GM23338 (cell line): ENCODE results near the gene MED16. TPM values are rescaled to one million over a fixed set of nuclear protein-coding genes. Genes with fewer than 3 reads are reported as not detected.

Experiments
- ATAC-seq: fragments of 200-7000 bp; cut with Tn5 transposase; 3 replicates; pipeline ENCODE4 v1.9.1; 2020
- DNase-seq: peaks from one replicate; pipeline ENCODE4 v3.0.0-alpha.2; 2015; ENCODE audit warnings: low spot score
- H2AFZ ChIP-seq: fragments of 200-600 bp; sonication (generic); 2 replicates; pipeline ENCODE4 v1.8.0; 2016; ENCODE audit warnings: antibody characterized with exemption, mild to moderate bottlenecking, moderate library complexity
- H3F3A ChIP-seq: fragments of 200-600 bp; sonication (generic); replicated peaks from 2 replicates; pipeline ENCODE4 v1.8.0; 2017; ENCODE audit warnings: antibody characterized with exemption, mixed run types, low read depth
- H3K27ac ChIP-seq: fragments of 200-600 bp; sonication (generic); 2 replicates; pipeline ENCODE4 v1.6.1; 2016; ENCODE audit warnings: low read depth
- H3K27me3 ChIP-seq: fragments of 200-600 bp; sonication (generic); 2 replicates; pipeline ENCODE4 v1.8.0; 2016; ENCODE audit warnings: mild to moderate bottlenecking, mixed run types, moderate library complexity; ENCODE audit not compliant: insufficient read depth
- H3K36me3 ChIP-seq: fragments of 200-600 bp; sonication (generic); 2 replicates; pipeline ENCODE4 v1.8.0; 2016; ENCODE audit warnings: mild to moderate bottlenecking; ENCODE audit not compliant: insufficient read depth
- H3K4me1 ChIP-seq: fragments of 200-600 bp; sonication (generic); 2 replicates; pipeline ENCODE4 v1.8.0; 2016; ENCODE audit warnings: mild to moderate bottlenecking, moderate library complexity; ENCODE audit not compliant: insufficient read depth
- H3K4me2 ChIP-seq: fragments of 200-600 bp; sonication (generic); 2 replicates; pipeline ENCODE4 v1.7.1; 2017; ENCODE audit warnings: mixed run types
- H3K4me3 ChIP-seq: fragments of 200-600 bp; sonication (generic); 2 replicates; pipeline ENCODE4 v1.6.1; 2016; ENCODE audit warnings: mixed run types
- H3K79me2 ChIP-seq: fragments of 200-600 bp; sonication (generic); replicated peaks from 2 replicates; pipeline ENCODE4 v1.8.0; 2017; ENCODE audit warnings: mild to moderate bottlenecking; ENCODE audit not compliant: insufficient read depth
- H3K9me2 ChIP-seq: fragments of 200-600 bp; sonication (generic); 2 replicates; pipeline ENCODE4 v1.8.0; 2017; ENCODE audit not compliant: insufficient read depth
- H4K20me1 ChIP-seq: fragments of 200-600 bp; sonication (generic); replicated peaks from 2 replicates; pipeline ENCODE4 v1.8.0; 2017; ENCODE audit warnings: mild to moderate bottlenecking; ENCODE audit not compliant: insufficient read depth
- H3K27ac Mint-ChIP-seq: 2 replicates; pipeline ENCODE4 v1.8.0; 2020; ENCODE audit warnings: inconsistent platforms, mild to moderate bottlenecking, moderate library complexity, mixed read lengths
- H3K27me3 Mint-ChIP-seq: 3 replicates; pipeline ENCODE4 v1.8.0; 2022; ENCODE audit warnings: low read depth, mild to moderate bottlenecking, moderate library complexity, mixed read lengths, inconsistent platforms; ENCODE audit not compliant: insufficient read depth, poor library complexity
- H3K36me3 Mint-ChIP-seq: 3 replicates; pipeline ENCODE4 v1.8.0; 2021; ENCODE audit warnings: low read depth, mild to moderate bottlenecking, inconsistent platforms, moderate library complexity, mixed read lengths
- H3K4me1 Mint-ChIP-seq: 3 replicates; pipeline ENCODE4 v1.8.0; 2020; ENCODE audit warnings: mild to moderate bottlenecking, inconsistent platforms, mixed read lengths
- H3K4me3 Mint-ChIP-seq: 3 replicates; pipeline ENCODE4 v1.8.0; 2021; ENCODE audit warnings: moderate library complexity, mild to moderate bottlenecking, inconsistent platforms, mixed read lengths
- H3K9me3 Mint-ChIP-seq: 3 replicates; pipeline ENCODE4 v1.8.0; 2020; ENCODE audit warnings: moderate library complexity, mild to moderate bottlenecking, inconsistent platforms, mixed read lengths
- CREB1 ChIP-seq: fragments of 250-450 bp; sonication (Bioruptor Pico); IDR thresholded peaks from 2 replicates; pipeline ENCODE4 v1.5.0; 2020; ENCODE audit warnings: low read depth, mild to moderate bottlenecking, moderate library complexity
- ETS1 ChIP-seq: IDR thresholded peaks from 2 replicates; pipeline ENCODE4 v1.6.1; 2016; ENCODE audit warnings: antibody characterized with exemption
- EZH2 ChIP-seq: fragments of 200-600 bp; sonication (generic); IDR thresholded peaks from one replicate; pipeline ENCODE4 v1.8.0; 2017; ENCODE audit warnings: antibody characterized with exemption, mild to moderate bottlenecking, low read depth; ENCODE audit not compliant: unreplicated experiment
- EZH2phosphoT487 ChIP-seq: fragments of 200-600 bp; sonication (generic); IDR thresholded peaks from one replicate; pipeline ENCODE4 v1.8.1; 2018; ENCODE audit warnings: antibody characterized with exemption; ENCODE audit not compliant: unreplicated experiment
- JUNB ChIP-seq: IDR thresholded peaks from one replicate; pipeline ENCODE4 v1.6.1; 2016; ENCODE audit warnings: antibody characterized with exemption; ENCODE audit not compliant: unreplicated experiment
- NANOG ChIP-seq: IDR thresholded peaks from 2 replicates; pipeline ENCODE4 v1.6.1; 2016; ENCODE audit warnings: antibody characterized with exemption, borderline replicate concordance
- POLR2AphosphoS5 ChIP-seq: IDR thresholded peaks from 2 replicates; pipeline ENCODE4 v1.6.1; 2016; ENCODE audit warnings: antibody characterized with exemption, low read depth
- REST ChIP-seq: IDR thresholded peaks from one replicate; pipeline ENCODE4 v1.6.1; 2018; ENCODE audit warnings: antibody characterized with exemption; ENCODE audit not compliant: unreplicated experiment
- STAT1 ChIP-seq: IDR thresholded peaks from one replicate; pipeline ENCODE4 v1.6.1; 2016; ENCODE audit warnings: antibody characterized with exemption; ENCODE audit not compliant: unreplicated experiment
- ZNF114 ChIP-seq: fragments of 250-450 bp; sonication (Bioruptor Pico); IDR thresholded peaks from 2 replicates; pipeline ENCODE4 v1.5.0; 2020; ENCODE audit warnings: mild to moderate bottlenecking, moderate library complexity
- ZNF331 ChIP-seq: fragments of 250-450 bp; sonication (Bioruptor Pico); IDR thresholded peaks from 2 replicates; pipeline ENCODE4 v1.5.0; 2020; ENCODE audit warnings: low read depth, mild to moderate bottlenecking, moderate library complexity
- polyA plus RNA-seq: library from polyadenylated mRNA; unstranded; fragments of >200 nt; fragmentation: Nextera tagmentation; extraction: Ambion mirVana; gene quantifications from 2 replicates; pipeline ENCODE4 v1.2.1, GENCODE V29; 2016
- total RNA-seq: library from RNA; depleted of rRNA; stranded (reverse); fragments of >200 nt; shearing (Covaris generic); gene quantifications from 2 replicates; pipeline ENCODE4 v1.2.3, GENCODE V29; 2014
- TF ChIP-seq, protein P1 (sequence below), 2 experiments: fragments of 200-600 bp in 1 of 2; sonication (generic) in 1 of 2; conservative IDR thresholded peaks; 2 replicates each; pipeline versions ENCODE4 v1.5.1 to v1.6.1; 2016 to 2017; ENCODE audit warnings: antibody characterized with exemption in 2 of 2, low read depth in 2 of 2, mild to moderate bottlenecking in 2 of 2, moderate library complexity in 1 of 2

Gene MED16
- total and polyA plus RNA-seq, 2 experiments from 2014 or later: 52.7 to 73.6 TPM

DNA sequence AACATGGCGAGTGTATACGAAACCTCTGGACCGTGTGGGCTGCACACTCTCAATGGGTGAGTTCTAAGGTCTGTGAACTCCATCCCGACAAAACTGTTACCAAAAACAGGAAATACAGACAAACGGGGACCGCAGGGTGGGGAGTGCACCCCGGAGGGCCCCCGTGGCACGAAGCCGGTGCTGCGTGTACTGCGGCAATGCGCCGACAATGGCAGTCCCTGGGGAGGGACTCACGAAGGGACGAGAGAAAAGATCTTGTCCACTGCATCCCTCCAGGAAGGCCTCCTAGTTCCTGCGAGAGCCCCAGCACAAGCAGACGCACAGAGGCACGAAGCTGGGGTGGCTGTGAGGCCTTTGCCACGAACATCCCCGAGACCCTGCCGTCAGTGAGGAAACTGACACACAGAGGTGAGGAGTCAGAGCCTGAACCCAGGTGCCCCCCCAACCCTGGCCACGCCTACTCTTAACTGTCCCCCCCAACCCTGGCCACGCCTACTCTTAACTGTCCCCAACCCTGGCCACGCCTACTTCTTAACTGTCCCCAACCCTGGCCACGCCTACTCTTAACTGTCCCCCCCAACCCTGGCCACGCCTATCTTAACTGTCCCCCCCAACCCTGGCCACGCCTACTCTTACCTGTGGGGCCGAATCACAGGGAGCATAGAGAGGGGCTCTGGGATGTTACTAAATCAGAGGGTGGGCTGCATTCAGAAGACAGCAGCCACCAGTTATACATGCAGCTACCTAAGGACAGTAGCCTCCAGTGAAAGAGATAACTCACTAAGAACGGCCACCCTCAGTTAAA, 4.2 kb downstream of the MED16 start:
- Mint-ChIP-seq H3K27me3 (peaks cover 15% of the 10 kb centered on the region), H3K4me3 (no peak overlapping the region; the same call in 2 of the 3 replicates), H3K36me3 (peaks cover 9% of the 10 kb centered on the region; the same call in 1 of the 3 replicates), H3K27ac (no peak overlapping the region), H3K4me1 (no peaks in the 10 kb centered on the region; the same call in 2 of the 3 replicates), H3K9me3 (peaks cover 3% of the 10 kb centered on the region; the same call in 2 of the 3 replicates)
- TF ChIP-seq CREB1 (CRISPR knock-in tag) (no peak), ZNF114 (no peak), EZH2 (no peak), REST (no peak), EZH2phosphoT487 (no peak), STAT1 (no peak), ETS1 (no peak), POLR2AphosphoS5 (no peak), NANOG (no peak), ZNF331 (CRISPR knock-in tag) (no peak), JUNB (no peak)
- TF ChIP-seq, protein P1, sequence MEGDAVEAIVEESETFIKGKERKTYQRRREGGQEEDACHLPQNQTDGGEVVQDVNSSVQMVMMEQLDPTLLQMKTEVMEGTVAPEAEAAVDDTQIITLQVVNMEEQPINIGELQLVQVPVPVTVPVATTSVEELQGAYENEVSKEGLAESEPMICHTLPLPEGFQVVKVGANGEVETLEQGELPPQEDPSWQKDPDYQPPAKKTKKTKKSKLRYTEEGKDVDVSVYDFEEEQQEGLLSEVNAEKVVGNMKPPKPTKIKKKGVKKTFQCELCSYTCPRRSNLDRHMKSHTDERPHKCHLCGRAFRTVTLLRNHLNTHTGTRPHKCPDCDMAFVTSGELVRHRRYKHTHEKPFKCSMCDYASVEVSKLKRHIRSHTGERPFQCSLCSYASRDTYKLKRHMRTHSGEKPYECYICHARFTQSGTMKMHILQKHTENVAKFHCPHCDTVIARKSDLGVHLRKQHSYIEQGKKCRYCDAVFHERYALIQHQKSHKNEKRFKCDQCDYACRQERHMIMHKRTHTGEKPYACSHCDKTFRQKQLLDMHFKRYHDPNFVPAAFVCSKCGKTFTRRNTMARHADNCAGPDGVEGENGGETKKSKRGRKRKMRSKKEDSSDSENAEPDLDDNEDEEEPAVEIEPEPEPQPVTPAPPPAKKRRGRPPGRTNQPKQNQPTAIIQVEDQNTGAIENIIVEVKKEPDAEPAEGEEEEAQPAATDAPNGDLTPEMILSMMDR (conservative IDR thresholded peaks at IDR 0.05; ENCODE audit: low read depth in 2 of 2): no peak
- Histone ChIP-seq H3K4me1 (no peaks in the 10 kb centered on the region), H3K79me2 (no peaks in the 10 kb centered on the region; the same call in 1 of the 2 replicates), H3K4me3 (no peak overlapping the region), H3K36me3 (no peaks in the 10 kb centered on the region), H3K27me3 (no peaks in the 10 kb centered on the region), H3K9me2 (no peaks in the 10 kb centered on the region), H3K27ac (no peak overlapping the region), H3F3A (no peaks in the 10 kb centered on the region; the same call in 1 of the 2 replicates), H2AFZ (no peak overlapping the region), H4K20me1 (peaks cover 4% of the 10 kb centered on the region; the same call in 1 of the 2 replicates), H3K4me2 (no peak overlapping the region)
- no peak for ATAC-seq
- DNase-seq: no peak
